Parathyroid adenoma (tissue), 2 donors: ENCODE results near the gene LRRC59.

ENCODE experiments used
- H2AFZ ChIP-seq: fragments of 300-600 bp; sonication (generic); one replicate; pipeline ENCODE4 v1.7.0; 2017; ENCODE audit warnings: antibody characterized with exemption, mild to moderate bottlenecking
- H3K27ac ChIP-seq: fragments of 300-600 bp; sonication (generic); one replicate; pipeline ENCODE4 v1.7.0; 2017
- H3K27me3 ChIP-seq: fragments of 300-600 bp; sonication (generic); one replicate; pipeline ENCODE4 v1.7.0; 2017; ENCODE audit warnings: low read length; ENCODE audit not compliant: control insufficient read depth, insufficient read depth
- H3K36me3 ChIP-seq: fragments of 300-600 bp; sonication (generic); one replicate; pipeline ENCODE4 v1.7.0; 2017; ENCODE audit warnings: low read length; ENCODE audit not compliant: control insufficient read depth, insufficient read depth
- H3K4me1 ChIP-seq: fragments of 300-600 bp; sonication (generic); one replicate; pipeline ENCODE4 v1.7.0; 2017; ENCODE audit warnings: control low read depth
- H3K4me2 ChIP-seq: fragments of 300-600 bp; sonication (generic); one replicate; pipeline ENCODE4 v1.7.0; 2017; ENCODE audit warnings: low read length
- H3K4me3 ChIP-seq: fragments of 300-600 bp; sonication (generic); one replicate; pipeline ENCODE4 v1.7.0; 2017; ENCODE audit warnings: low read depth, low read length
- H3K79me2 ChIP-seq: fragments of 300-600 bp; sonication (generic); one replicate; pipeline ENCODE4 v1.7.0; 2017; ENCODE audit warnings: control low read depth
- H3K9ac ChIP-seq: fragments of 300-600 bp; sonication (generic); one replicate; pipeline ENCODE4 v1.7.0; 2017; ENCODE audit warnings: mild to moderate bottlenecking
- H3K9me3 ChIP-seq: fragments of 300-600 bp; sonication (generic); one replicate; pipeline ENCODE4 v1.7.0; 2017; ENCODE audit warnings: low read length; ENCODE audit not compliant: control insufficient read depth
- TF ChIP-seq, protein P1 (sequence below): fragments of 300-600 bp; sonication (generic); IDR thresholded peaks from one replicate; pipeline ENCODE4 v1.7.0; 2017; ENCODE audit warnings: antibody characterized with exemption, mild to moderate bottlenecking
- donor health status: primary hyperparathyroidism.

The LRRC59 gene

DNA sequence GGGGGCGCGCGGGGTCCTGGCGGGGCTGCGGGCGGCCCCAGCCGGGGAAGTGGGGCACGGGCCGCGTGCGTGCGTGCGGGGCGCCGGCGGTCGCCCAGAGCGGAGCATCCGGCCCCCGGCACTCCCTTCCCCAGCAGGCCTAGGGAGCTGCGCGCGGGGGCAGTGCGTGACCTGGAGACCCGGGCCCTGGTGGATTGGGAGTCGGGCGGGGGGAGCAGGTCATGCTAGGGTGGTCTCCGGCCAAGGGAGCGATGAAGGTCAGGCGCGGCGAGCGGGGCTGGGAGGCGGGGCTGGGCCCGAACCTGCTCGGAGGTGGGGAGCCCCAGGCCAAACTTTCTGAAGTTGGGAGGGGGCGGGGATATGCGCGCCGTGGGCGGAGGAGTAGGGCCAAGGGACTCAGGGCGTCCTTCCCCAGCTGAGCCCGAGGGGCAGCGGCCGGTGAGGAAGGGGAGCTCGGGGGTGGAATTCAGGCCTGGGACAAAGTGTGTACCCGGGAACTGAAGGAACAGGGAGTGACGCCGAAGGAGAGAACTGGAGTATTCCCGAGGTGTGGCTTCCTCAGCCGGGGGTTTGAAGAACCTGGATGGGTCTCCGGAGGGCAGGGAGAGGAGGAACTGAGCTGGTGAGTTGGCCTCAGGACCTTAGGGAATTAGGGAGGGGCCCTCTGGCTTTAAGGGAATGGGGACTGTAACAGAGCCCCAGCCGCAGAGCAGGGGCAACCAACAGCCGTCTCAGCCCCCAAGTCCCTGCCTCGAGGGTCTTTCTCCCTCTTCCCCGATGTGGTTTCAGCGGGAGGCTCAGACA lies 50.8 kb downstream of the LRRC59 start:
- TF ChIP-seq, protein P1, sequence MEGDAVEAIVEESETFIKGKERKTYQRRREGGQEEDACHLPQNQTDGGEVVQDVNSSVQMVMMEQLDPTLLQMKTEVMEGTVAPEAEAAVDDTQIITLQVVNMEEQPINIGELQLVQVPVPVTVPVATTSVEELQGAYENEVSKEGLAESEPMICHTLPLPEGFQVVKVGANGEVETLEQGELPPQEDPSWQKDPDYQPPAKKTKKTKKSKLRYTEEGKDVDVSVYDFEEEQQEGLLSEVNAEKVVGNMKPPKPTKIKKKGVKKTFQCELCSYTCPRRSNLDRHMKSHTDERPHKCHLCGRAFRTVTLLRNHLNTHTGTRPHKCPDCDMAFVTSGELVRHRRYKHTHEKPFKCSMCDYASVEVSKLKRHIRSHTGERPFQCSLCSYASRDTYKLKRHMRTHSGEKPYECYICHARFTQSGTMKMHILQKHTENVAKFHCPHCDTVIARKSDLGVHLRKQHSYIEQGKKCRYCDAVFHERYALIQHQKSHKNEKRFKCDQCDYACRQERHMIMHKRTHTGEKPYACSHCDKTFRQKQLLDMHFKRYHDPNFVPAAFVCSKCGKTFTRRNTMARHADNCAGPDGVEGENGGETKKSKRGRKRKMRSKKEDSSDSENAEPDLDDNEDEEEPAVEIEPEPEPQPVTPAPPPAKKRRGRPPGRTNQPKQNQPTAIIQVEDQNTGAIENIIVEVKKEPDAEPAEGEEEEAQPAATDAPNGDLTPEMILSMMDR, result no peak
- H3K27ac ChIP-seq, result no peak overlapping the region
- H3K4me1 ChIP-seq, result peaks cover 5% of the 10 kb centered on the region

DNA sequence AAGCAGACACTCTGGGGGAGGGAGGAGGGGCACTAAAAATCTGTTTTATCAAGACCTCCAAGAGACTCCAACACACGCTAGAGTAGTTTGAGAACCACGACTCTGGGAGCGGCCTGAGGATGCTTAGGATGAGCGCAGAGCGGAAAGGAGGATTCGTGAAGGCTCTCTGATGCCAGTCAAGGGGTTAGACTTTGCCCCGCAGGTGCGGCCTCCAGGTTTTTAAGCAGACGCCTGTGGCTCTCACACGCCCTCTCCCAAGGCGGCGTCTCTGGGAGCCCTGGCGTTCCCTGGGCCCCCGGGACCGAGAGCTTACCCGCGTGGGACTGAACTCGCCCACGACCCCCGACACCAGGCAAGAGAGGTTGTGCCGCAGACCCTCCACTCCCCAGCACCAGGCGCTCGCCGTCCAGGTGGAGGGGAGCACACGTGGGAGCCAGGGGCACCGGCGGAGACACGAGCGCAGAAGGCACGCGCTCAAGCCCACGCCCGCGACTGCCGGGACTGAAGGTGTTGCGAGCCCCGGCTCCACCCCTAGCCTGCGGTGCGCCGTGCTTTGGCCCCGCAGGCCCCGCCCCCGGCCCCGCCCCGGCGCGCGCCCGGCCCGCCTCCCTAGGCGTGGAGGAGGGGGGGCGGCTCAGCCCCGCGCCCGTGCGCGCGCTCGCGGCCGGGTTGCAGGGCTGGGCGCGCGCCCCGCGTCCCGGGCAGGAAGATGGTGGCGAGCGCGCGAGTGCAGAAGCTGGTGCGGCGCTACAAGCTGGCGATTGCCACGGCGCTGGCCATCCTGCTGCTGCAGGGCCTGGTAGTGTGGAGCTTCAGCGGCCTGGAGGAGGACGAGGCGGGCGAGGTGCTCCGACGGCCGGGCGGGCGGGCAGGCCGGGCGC lies 51.7 kb downstream of the LRRC59 start, which contains the start of gene XYLT2:
TSS of gene XYLT2 (plus strand) at position 695 of the 881 bp plus-strand sequence. CDS start at position 710, 15 bp downstream.
- H3K9ac ChIP-seq, result no peak within 1 kb of the TSS
- H3K4me1 ChIP-seq, result peaks cover 5% of the 10 kb centered on the region
- TF ChIP-seq, protein P1, result no peak
- H2AFZ ChIP-seq, result peak within 1 kb of the TSS; percentile 93
- H3K9me3 ChIP-seq, result no peaks in the 10 kb centered on the region
- no peaks in the 10 kb centered on the region for H3K27me3 ChIP-seq
- no peaks in the 10 kb centered on the region for H3K36me3 ChIP-seq
- H3K27ac ChIP-seq, result no peak within 1 kb of the TSS
- H3K4me3 ChIP-seq, result peak within 1 kb of the TSS; percentile 77
- H3K4me2 ChIP-seq, result peak within 1 kb of the TSS; percentile 97
- peaks cover 2% of the 10 kb centered on the region for H3K79me2 ChIP-seq

More for the DNA sequence above, 50.8 kb downstream of the LRRC59 start:
- peak overlapping the region; percentile 77 for H3K4me3 ChIP-seq
- H3K9ac ChIP-seq, result no peak overlapping the region
- no peaks in the 10 kb centered on the region for H3K36me3 ChIP-seq
- no peaks in the 10 kb centered on the region for H3K9me3 ChIP-seq
- H3K4me2 ChIP-seq, result peak overlapping the region; percentile 97
- H3K79me2 ChIP-seq, result peaks cover 2% of the 10 kb centered on the region
- H2AFZ ChIP-seq, result peak overlapping the region; percentile 76
- H3K27me3 ChIP-seq, result no peaks in the 10 kb centered on the region

DNA sequence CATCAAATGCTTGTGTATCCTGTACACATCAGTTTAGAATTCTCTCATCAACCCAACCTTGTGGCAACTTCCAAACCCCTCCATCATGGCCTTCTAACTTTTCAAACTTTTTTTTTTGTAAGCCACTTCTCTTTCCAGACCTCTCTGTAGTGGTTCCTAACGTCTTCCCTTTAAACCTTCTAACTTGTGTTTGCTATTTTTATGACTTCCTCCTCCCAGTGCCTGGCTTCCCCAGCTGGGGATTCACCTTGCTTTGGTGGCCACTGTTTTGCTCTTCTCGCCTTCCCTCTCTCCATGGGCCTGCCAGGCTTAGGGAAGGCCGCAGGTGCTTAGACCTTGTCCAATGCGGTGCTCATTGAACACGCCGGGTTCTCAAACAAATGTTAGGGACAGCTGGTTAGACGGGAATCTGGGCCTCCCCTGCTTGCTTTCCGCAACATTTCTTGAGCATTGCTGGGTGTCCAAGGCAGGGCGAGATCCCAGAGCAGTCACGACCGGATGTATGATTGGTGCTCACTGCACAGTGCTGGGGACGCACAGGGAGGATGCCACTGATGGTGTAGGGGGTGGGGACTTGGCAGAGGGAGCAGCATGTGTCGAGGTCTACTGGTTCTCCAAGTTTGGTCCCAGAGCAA lies 52.5 kb downstream of the LRRC59 start:
- Histone ChIP-seq H2AFZ (peak overlapping the region; percentile 93), H3K4me1 (peaks cover 5% of the 10 kb centered on the region), H3K9ac (no peak overlapping the region), H3K79me2 (peaks cover 2% of the 10 kb centered on the region), H3K4me3 (no peak overlapping the region), H3K27me3 (no peaks in the 10 kb centered on the region), H3K27ac (no peak overlapping the region), H3K4me2 (no peak overlapping the region), H3K9me3 (no peaks in the 10 kb centered on the region), H3K36me3 (no peaks in the 10 kb centered on the region)
- TF ChIP-seq, protein P1, result no peak

DNA sequence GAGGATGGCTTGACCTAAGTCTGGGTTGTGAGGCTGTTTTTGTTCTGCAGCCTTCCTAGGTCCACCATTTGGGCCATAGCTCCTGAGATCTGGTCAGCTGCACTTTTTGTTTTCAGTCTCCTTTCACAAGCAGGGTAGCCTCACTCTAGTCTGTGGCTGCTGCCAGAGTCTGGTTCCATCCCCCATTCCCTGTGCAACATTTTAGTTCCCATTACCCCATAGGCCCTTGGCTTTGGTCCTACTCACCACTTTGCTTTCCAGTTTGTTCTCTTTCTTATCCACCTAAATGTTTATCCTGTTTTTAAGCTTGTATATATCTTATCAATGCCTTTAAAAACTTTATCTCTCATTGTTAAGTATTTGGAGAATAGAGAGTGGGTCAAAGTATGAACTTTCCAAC lies 57.9 kb downstream of the LRRC59 start:
- TF ChIP-seq, protein P1, result no peak
- H2AFZ ChIP-seq, result no peak overlapping the region
- H3K79me2 ChIP-seq, result no peaks in the 10 kb centered on the region
- no peak overlapping the region for H3K4me2 ChIP-seq
- H3K36me3 ChIP-seq, result no peaks in the 10 kb centered on the region
- no peaks in the 10 kb centered on the region for H3K27me3 ChIP-seq
- H3K27ac ChIP-seq, result no peak overlapping the region
- no peak overlapping the region for H3K9ac ChIP-seq
- H3K4me3 ChIP-seq, result no peak overlapping the region
- H3K9me3 ChIP-seq, result no peaks in the 10 kb centered on the region
- H3K4me1 ChIP-seq, result no peaks in the 10 kb centered on the region
